PC-3 (cell line): ENCODE data around the gene SET. TPM values are rescaled to one million over a fixed set of nuclear protein-coding genes. Genes with fewer than 3 reads are reported as not detected.
A peak's percentile ranks its signal among the peaks of the same experiment; 100 is the strongest.

ENCODE experiments used
- ATAC-seq: fragments of 200-7000 bp; cut with Tn5 transposase; 2 replicates; pipeline ENCODE4 v1.9.1; 2020; ENCODE audit warnings: mild to moderate bottlenecking, moderate library complexity
- BruUV-seq: library from RNA; stranded (reverse); fragments of 400-500 nt; replicated peaks from 2 replicates; lab custom pipeline; 2021; lab: Mats Ljungman, UMichigan
- CTCF ChIA-PET: fragments of 300-600 bp; sonication (Branson Sonifier 250); formaldehyde crosslinking; loops from one replicate; lab custom pipeline; 2022; ENCODE audit warnings: antibody characterized with exemption; lab: Charles Lee
- POLR2A ChIA-PET: fragments of 300-600 bp; sonication (Branson Sonifier 250); formaldehyde crosslinking; loops from one replicate; lab custom pipeline; 2022; ENCODE audit warnings: antibody characterized with exemption; ENCODE audit not compliant: unreplicated experiment; lab: Charles Lee
- DNase-seq: peaks from one replicate; pipeline ENCODE4 v3.0.0-alpha.2; 2015
- H2AFZ ChIP-seq: fragments of 300-600 bp; sonication (generic); 2 replicates; pipeline ENCODE4 v1.6.0; 2016; ENCODE audit warnings: antibody characterized with exemption, low read length
- H3F3A ChIP-seq: fragments of 300-600 bp; sonication (generic); one replicate; pipeline ENCODE4 v1.6.0; 2017; ENCODE audit warnings: antibody characterized with exemption, low read length, control low read depth, mild to moderate bottlenecking; ENCODE audit not compliant: unreplicated experiment
- H3K27ac ChIP-seq: fragments of 300-600 bp; sonication (generic); 2 replicates; pipeline ENCODE4 v1.5.1; 2016; ENCODE audit warnings: mild to moderate bottlenecking, low read length
- H3K27me3 ChIP-seq: fragments of 300-600 bp; sonication (generic); 2 replicates; pipeline ENCODE4 v1.6.1; 2016; ENCODE audit warnings: low read length, mixed read lengths
- H3K36me3 ChIP-seq: fragments of 300-600 bp; sonication (generic); 2 replicates; pipeline ENCODE4 v1.6.1; 2016; ENCODE audit warnings: low read depth, mixed run types, low read length, mixed read lengths
- H3K4me1 ChIP-seq: fragments of 300-600 bp; sonication (generic); 2 replicates; pipeline ENCODE4 v1.5.1; 2016; ENCODE audit warnings: low read length; ENCODE audit not compliant: insufficient read depth
- H3K4me2 ChIP-seq: fragments of 300-600 bp; sonication (generic); 2 replicates; pipeline ENCODE4 v1.6.0; 2016; ENCODE audit warnings: low read length
- H3K4me3 ChIP-seq: fragments of 300-600 bp; sonication (generic); 2 replicates; pipeline ENCODE4 v1.5.1; 2016; ENCODE audit warnings: mild to moderate bottlenecking, low read length, mixed read lengths
- H3K79me2 ChIP-seq: fragments of 300-600 bp; sonication (generic); 2 replicates; pipeline ENCODE4 v1.6.1; 2017; ENCODE audit warnings: low read length, mixed read lengths
- H3K9ac ChIP-seq: fragments of 300-600 bp; sonication (generic); 2 replicates; pipeline ENCODE4 v1.6.0; 2016; ENCODE audit warnings: mild to moderate bottlenecking, low read length
- H3K9me2 ChIP-seq: fragments of 300-600 bp; sonication (generic); replicated peaks from 2 replicates; pipeline ENCODE4 v1.6.1; 2016; ENCODE audit warnings: mixed run types, low read length, mixed read lengths
- H3K9me3 ChIP-seq: fragments of 300-600 bp; sonication (generic); 2 replicates; pipeline ENCODE4 v1.6.1; 2016; ENCODE audit warnings: low read length, mixed read lengths
- H4K20me1 ChIP-seq: fragments of 300-600 bp; sonication (generic); 2 replicates; pipeline ENCODE4 v1.6.1; 2016; ENCODE audit warnings: low read length, mixed read lengths
- EZH2 ChIP-seq: fragments of 300-600 bp; sonication (generic); IDR thresholded peaks from one replicate; pipeline ENCODE4 v1.6.1; 2017; ENCODE audit warnings: antibody characterized with exemption, mild to moderate bottlenecking, low read length; ENCODE audit not compliant: unreplicated experiment
- EZH2phosphoT487 ChIP-seq: fragments of 300-600 bp; sonication (generic); IDR thresholded peaks from 2 replicates; pipeline ENCODE4 v1.6.1; 2018; ENCODE audit warnings: mild to moderate bottlenecking, antibody characterized with exemption, low read length, borderline replicate concordance
- intact Hi-C: fragments of 100-400 bp; cut with micrococcal nuclease; formaldehyde crosslinking; loops from 2 replicates; pipeline ENCODE4 v1.9.0; 2023
- total RNA-seq: library from RNA; depleted of rRNA; stranded (reverse); fragments of >200 nt; gene quantifications from 2 replicates; pipeline ENCODE4 v1.2.3, GENCODE V29; 2014
- TF ChIP-seq, protein P1 (sequence below): fragments of 300-600 bp; sonication (generic); conservative IDR thresholded peaks from 2 replicates; pipeline ENCODE4 v1.5.1; 2017; ENCODE audit warnings: antibody characterized with exemption, low read depth, mild to moderate bottlenecking, low read length

Gene SET
- total RNA-seq, 1 experiment from 2014 or later = 647 TPM

DNA sequence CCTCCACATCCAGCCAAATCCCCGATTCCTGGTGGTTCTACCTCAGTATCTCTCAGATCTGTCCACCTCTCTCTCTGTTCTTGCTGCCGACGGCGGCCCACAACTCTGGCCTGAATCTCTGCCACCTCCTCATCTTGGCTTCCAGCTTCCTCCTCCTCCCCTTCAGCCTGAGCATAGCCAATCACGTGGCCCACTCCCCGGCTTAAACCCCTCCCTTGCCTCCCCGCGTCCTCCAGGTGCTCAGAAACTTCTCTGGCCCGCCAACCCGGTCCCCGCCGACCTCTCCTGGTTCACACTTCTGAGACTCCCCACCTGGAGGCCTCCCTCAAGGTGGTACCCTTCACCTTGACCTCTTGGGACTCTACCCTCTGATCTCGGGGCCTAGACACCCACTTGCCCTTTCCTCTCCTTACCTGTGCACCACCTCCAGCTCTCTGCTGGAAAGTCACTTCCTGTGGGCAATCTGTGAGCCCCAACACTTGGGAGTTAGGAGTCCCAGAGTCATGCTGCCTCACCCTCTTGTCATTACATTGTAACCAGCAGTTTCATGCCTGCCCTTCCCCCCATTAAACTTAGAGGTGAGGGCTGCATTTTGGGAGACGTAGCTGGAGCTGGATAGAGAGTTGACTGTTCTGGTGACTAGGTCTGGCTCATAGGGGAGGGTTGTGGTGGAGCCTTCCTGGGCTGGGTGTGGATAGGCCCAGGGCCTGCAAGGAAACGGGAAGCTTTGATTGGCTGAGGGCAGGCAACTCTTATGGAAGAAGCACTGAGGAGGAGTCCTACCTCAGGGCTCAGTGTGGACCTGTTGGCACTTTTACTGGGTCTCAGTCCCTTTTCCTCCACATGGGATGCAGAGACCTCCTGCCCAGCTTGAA, 4.5 kb upstream of the SET start:
- intact Hi-C loops = loop anchor here (2.0 to 5.0 kb wide), 2 partner anchors 28 to 47 kb away; partner anchors contain the start of gene DYNC2I2
- TF ChIP-seq EZH2phosphoT487 = no peak
- TF ChIP-seq, protein P1, sequence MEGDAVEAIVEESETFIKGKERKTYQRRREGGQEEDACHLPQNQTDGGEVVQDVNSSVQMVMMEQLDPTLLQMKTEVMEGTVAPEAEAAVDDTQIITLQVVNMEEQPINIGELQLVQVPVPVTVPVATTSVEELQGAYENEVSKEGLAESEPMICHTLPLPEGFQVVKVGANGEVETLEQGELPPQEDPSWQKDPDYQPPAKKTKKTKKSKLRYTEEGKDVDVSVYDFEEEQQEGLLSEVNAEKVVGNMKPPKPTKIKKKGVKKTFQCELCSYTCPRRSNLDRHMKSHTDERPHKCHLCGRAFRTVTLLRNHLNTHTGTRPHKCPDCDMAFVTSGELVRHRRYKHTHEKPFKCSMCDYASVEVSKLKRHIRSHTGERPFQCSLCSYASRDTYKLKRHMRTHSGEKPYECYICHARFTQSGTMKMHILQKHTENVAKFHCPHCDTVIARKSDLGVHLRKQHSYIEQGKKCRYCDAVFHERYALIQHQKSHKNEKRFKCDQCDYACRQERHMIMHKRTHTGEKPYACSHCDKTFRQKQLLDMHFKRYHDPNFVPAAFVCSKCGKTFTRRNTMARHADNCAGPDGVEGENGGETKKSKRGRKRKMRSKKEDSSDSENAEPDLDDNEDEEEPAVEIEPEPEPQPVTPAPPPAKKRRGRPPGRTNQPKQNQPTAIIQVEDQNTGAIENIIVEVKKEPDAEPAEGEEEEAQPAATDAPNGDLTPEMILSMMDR = no peak
- no peak for TF ChIP-seq EZH2

DNA sequence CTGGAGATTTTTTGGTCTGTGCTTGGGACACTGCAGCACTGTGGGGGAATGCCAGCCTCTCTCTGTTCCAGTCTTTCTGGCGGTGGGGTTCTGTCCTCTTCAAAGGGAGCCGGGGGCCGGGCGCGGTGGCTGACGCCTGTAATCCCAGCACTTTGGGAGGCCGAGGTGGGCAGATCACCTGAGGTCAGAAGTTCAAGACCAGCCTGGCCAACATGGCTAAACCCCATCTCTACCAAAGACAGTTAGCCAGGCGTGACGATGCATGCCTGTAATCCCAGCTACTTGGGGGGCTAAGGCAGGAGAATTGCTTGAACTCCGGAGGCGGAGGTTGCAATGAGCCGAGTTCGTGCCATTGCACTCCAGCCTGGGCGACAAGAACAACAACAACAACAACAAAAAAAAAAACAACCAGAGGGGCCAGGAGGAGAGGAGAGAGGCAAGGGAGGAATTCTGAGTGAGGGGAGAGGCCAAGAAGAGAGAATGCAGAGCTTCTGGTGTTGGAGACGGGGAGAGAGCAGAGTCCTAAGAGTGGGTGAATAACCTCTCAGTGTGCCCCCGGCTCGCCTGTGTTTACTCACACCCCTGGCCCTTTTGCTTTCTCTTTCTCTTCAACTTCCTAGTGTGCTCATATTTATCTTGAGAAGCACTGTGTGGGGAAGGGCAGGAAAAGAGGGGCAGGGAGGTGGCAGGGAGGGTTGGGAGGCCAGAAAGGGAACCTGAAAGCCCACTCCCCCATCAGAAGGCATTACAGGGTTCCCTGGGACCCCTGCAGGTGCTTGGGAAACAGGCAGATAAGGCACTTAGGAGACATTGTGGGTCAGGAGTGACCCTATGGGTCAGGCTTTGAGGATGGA, 3.2 kb upstream of the SET start:
- Histone ChIP-seq H3K9me3 (no peaks in the 10 kb centered on the region), H3K27me3 (no peaks in the 10 kb centered on the region), H3K79me2 (peaks cover 69% of the 10 kb centered on the region), H3K9ac (peak overlapping the region; percentile 98; the same call in 1 of the 2 replicates), H3K9me2 (no peaks in the 10 kb centered on the region), H3K4me1 (peaks cover 41% of the 10 kb centered on the region), H3K4me2 (peak overlapping the region; percentile 99), H3K4me3 (peak overlapping the region; percentile 92), H3K36me3 (peaks cover 5% of the 10 kb centered on the region; the same call in 1 of the 2 replicates), H4K20me1 (peaks cover 8% of the 10 kb centered on the region), H3F3A (no peaks in the 10 kb centered on the region), H3K27ac (peak overlapping the region; percentile 95; the same call in 1 of the 2 replicates), H2AFZ (no peak overlapping the region)
- intact Hi-C loops = loop anchor here (2.0 kb wide), 1 partner anchor 29 kb away; the partner anchor contains the start of gene DYNC2I2
- ATAC-seq (no peak), DNase-seq (no peak)
- no TSS peak for BruUV-seq
- TF ChIP-seq, protein P1 = no peak
- TF ChIP-seq EZH2phosphoT487 (no peak), EZH2 (no peak)
- CTCF ChIA-PET = no interaction called here
- POLR2A ChIA-PET = interaction anchor here (0.6 kb wide), 1 partner anchor 230 kb away, joined by 3 read pairs; no protein-coding TSS in a partner anchor

More for the DNA sequence above, 4.5 kb upstream of the SET start:
- H2AFZ ChIP-seq = peak overlapping the region; percentile 72
- H3K36me3 ChIP-seq = no peaks in the 10 kb centered on the region
- CTCF ChIA-PET = interaction anchor here (0.5 to 0.9 kb wide), 4 partner anchors 17 to 49 kb away, joined by 3 read pairs; partner anchors contain the start of gene PKN3
- ATAC-seq (peak; percentile 70), DNase-seq (peak; percentile 86)
- H3K9ac ChIP-seq = peak overlapping the region; percentile 98
- H3K4me2 ChIP-seq = peak overlapping the region; percentile 99
- H3K9me2 ChIP-seq = no peaks in the 10 kb centered on the region
- H3K27ac ChIP-seq = peak overlapping the region; percentile 95
- no peaks in the 10 kb centered on the region for H3K27me3 ChIP-seq
- POLR2A ChIA-PET = interaction anchor here (1.1 kb wide), 1 partner anchor 15 kb away, joined by 3 read pairs; no protein-coding TSS in a partner anchor
- BruUV-seq = no TSS peak
- H3K4me3 ChIP-seq = peak overlapping the region; percentile 92
- H3F3A ChIP-seq = no peaks in the 10 kb centered on the region
- no peaks in the 10 kb centered on the region for H4K20me1 ChIP-seq
- no peaks in the 10 kb centered on the region for H3K9me3 ChIP-seq
- peaks cover 41% of the 10 kb centered on the region for H3K4me1 ChIP-seq
- peaks cover 59% of the 10 kb centered on the region for H3K79me2 ChIP-seq
